Neural progenitor cell (in vitro differentiated cells): ENCODE measurements around the gene SLC44A1. TPM values are rescaled to one million over a fixed set of nuclear protein-coding genes. Genes with fewer than 3 reads are reported as not detected.

Experiments used
- DNase-seq: peaks from one replicate; pipeline ENCODE4 v3.0.0-alpha.2; 2016; ENCODE audit warnings: low spot score
- H2AFZ ChIP-seq: fragments of 200-600 bp; sonication (generic); replicated peaks from 2 replicates; pipeline ENCODE4 v1.6.1; 2016; ENCODE audit warnings: antibody characterized with exemption
- H3F3A ChIP-seq: fragments of 200-600 bp; sonication (generic); 2 replicates; pipeline ENCODE4 v1.6.1; 2016; ENCODE audit warnings: antibody characterized with exemption, low read depth
- H3K27ac ChIP-seq: fragments of 200-600 bp; sonication (generic); 2 replicates; pipeline ENCODE4 v1.5.1; 2016; ENCODE audit warnings: mild to moderate bottlenecking
- H3K27me3 ChIP-seq: fragments of 200-600 bp; sonication (generic); 2 replicates; pipeline ENCODE4 v1.6.1; 2016; ENCODE audit warnings: mild to moderate bottlenecking, moderate library complexity
- H3K36me3 ChIP-seq: fragments of 200-600 bp; sonication (generic); 2 replicates; pipeline ENCODE4 v1.5.1; 2016
- H3K4me1 ChIP-seq: fragments of 200-600 bp; sonication (generic); 2 replicates; pipeline ENCODE4 v1.6.1; 2016; ENCODE audit warnings: mixed run types
- H3K4me2 ChIP-seq: fragments of 200-600 bp; sonication (generic); 2 replicates; pipeline ENCODE4 v1.6.1; 2016
- H3K4me3 ChIP-seq: fragments of 200-600 bp; sonication (generic); 2 replicates; pipeline ENCODE4 v1.5.1; 2016
- H3K79me2 ChIP-seq: fragments of 200-600 bp; sonication (generic); 2 replicates; pipeline ENCODE4 v1.6.1; 2016; ENCODE audit warnings: low read depth
- H3K9ac ChIP-seq: fragments of 200-600 bp; sonication (generic); 2 replicates; pipeline ENCODE4 v1.6.1; 2016
- H3K9me3 ChIP-seq: fragments of 200-600 bp; sonication (generic); 2 replicates; pipeline ENCODE4 v1.5.1; 2016; ENCODE audit warnings: low read depth
- H4K20me1 ChIP-seq: fragments of 200-600 bp; sonication (generic); 2 replicates; pipeline ENCODE4 v1.6.1; 2016; ENCODE audit warnings: low read depth
- H3K27ac Mint-ChIP-seq: 3 replicates; pipeline ENCODE4 v1.8.0; 2021; ENCODE audit warnings: mixed read lengths
- H3K27me3 Mint-ChIP-seq: 2 replicates; pipeline ENCODE4 v1.8.0; 2022; ENCODE audit warnings: low read depth, mild to moderate bottlenecking, inconsistent platforms, moderate library complexity, mixed read lengths; ENCODE audit not compliant: insufficient read depth
- H3K36me3 Mint-ChIP-seq: 3 replicates; pipeline ENCODE4 v1.8.0; 2021; ENCODE audit warnings: mixed read lengths
- H3K4me1 Mint-ChIP-seq: 3 replicates; pipeline ENCODE4 v1.8.0; 2021; ENCODE audit warnings: mixed read lengths
- H3K4me3 Mint-ChIP-seq: 3 replicates; pipeline ENCODE4 v1.8.0; 2021; ENCODE audit warnings: mild to moderate bottlenecking, moderate library complexity, mixed read lengths
- H3K9me3 Mint-ChIP-seq: 3 replicates; pipeline ENCODE4 v1.8.0; 2020; ENCODE audit warnings: mixed read lengths
- EZH2 ChIP-seq: fragments of 200-600 bp; sonication (generic); IDR thresholded peaks from 2 replicates; pipeline ENCODE4 v1.6.1; 2017; ENCODE audit warnings: antibody characterized with exemption, mild to moderate bottlenecking, moderate library complexity
- EZH2phosphoT487 ChIP-seq: fragments of 200-600 bp; sonication (generic); IDR thresholded peaks from 2 replicates; pipeline ENCODE4 v1.6.1; 2017; ENCODE audit warnings: antibody characterized with exemption
- total RNA-seq: library from RNA; depleted of rRNA; stranded (reverse); fragments of >200 nt; gene quantifications from 2 replicates; pipeline ENCODE4 v1.2.3, GENCODE V29; 2015; ENCODE audit warnings: low replicate concordance
- TF ChIP-seq, protein P1 (sequence below): fragments of 200-600 bp; sonication (generic); IDR thresholded peaks from 2 replicates; pipeline ENCODE4 v1.5.1; 2017; ENCODE audit warnings: antibody characterized with exemption, mild to moderate bottlenecking

The SLC44A1 gene
- total RNA-seq, 1 donor from 2014 or later = 41.4 TPM

- Mint-ChIP-seq H3K9me3 (peaks cover 2% of the 10 kb centered on the region), H3K36me3 (no peaks in the 10 kb centered on the region), H3K4me3 (no peak overlapping the region), H3K27me3 (no peaks in the 10 kb centered on the region), H3K27ac (no peak overlapping the region), H3K4me1 (no peaks in the 10 kb centered on the region)
- Histone ChIP-seq H3K9ac (no peak overlapping the region), H3K9me3 (no peaks in the 10 kb centered on the region), H3F3A (no peaks in the 10 kb centered on the region), H3K4me1 (no peaks in the 10 kb centered on the region), H2AFZ (no peak overlapping the region), H3K4me3 (no peak overlapping the region), H3K36me3 (no peaks in the 10 kb centered on the region), H3K27ac (no peak overlapping the region), H3K4me2 (no peak overlapping the region), H4K20me1 (no peaks in the 10 kb centered on the region), H3K27me3 (no peaks in the 10 kb centered on the region), H3K79me2 (peaks cover 37% of the 10 kb centered on the region)
- no peak for DNase-seq
- TF ChIP-seq EZH2 = no peak
- TF ChIP-seq EZH2phosphoT487 = no peak
- TF ChIP-seq, protein P1, sequence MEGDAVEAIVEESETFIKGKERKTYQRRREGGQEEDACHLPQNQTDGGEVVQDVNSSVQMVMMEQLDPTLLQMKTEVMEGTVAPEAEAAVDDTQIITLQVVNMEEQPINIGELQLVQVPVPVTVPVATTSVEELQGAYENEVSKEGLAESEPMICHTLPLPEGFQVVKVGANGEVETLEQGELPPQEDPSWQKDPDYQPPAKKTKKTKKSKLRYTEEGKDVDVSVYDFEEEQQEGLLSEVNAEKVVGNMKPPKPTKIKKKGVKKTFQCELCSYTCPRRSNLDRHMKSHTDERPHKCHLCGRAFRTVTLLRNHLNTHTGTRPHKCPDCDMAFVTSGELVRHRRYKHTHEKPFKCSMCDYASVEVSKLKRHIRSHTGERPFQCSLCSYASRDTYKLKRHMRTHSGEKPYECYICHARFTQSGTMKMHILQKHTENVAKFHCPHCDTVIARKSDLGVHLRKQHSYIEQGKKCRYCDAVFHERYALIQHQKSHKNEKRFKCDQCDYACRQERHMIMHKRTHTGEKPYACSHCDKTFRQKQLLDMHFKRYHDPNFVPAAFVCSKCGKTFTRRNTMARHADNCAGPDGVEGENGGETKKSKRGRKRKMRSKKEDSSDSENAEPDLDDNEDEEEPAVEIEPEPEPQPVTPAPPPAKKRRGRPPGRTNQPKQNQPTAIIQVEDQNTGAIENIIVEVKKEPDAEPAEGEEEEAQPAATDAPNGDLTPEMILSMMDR = no peak
Measured at GRCh38 chr9:105280691-105281090, 36.2 kb downstream of the SLC44A1 start.

GRCh38 chr9:105281272-105281671, 36.8 kb downstream of the SLC44A1 start:
- Histone ChIP-seq H3K79me2 (peaks cover 37% of the 10 kb centered on the region), H3K9ac (no peak overlapping the region), H3K4me3 (no peak overlapping the region), H3K9me3 (no peaks in the 10 kb centered on the region), H3K4me2 (no peak overlapping the region), H3F3A (no peaks in the 10 kb centered on the region), H3K4me1 (no peaks in the 10 kb centered on the region), H4K20me1 (no peaks in the 10 kb centered on the region), H3K36me3 (no peaks in the 10 kb centered on the region), H3K27ac (no peak overlapping the region), H2AFZ (no peak overlapping the region), H3K27me3 (no peaks in the 10 kb centered on the region)
- Mint-ChIP-seq H3K4me1 (no peaks in the 10 kb centered on the region), H3K27me3 (no peaks in the 10 kb centered on the region), H3K9me3 (peaks cover 2% of the 10 kb centered on the region), H3K27ac (no peak overlapping the region), H3K36me3 (no peaks in the 10 kb centered on the region), H3K4me3 (no peak overlapping the region)
- no peak for DNase-seq
- TF ChIP-seq EZH2 (no peak), EZH2phosphoT487 (no peak)
- TF ChIP-seq, protein P1 = no peak

- H3K4me3 ChIP-seq = no peak overlapping the region
- H3K79me2 ChIP-seq = peaks cover 37% of the 10 kb centered on the region
- no peaks in the 10 kb centered on the region for H3K4me1 Mint-ChIP-seq
- DNase-seq = no peak
- no peaks in the 10 kb centered on the region for H3K27me3 Mint-ChIP-seq
- H3K4me1 ChIP-seq = no peaks in the 10 kb centered on the region
- H3K9ac ChIP-seq = no peak overlapping the region
- no peaks in the 10 kb centered on the region for H3K36me3 Mint-ChIP-seq
- no peak overlapping the region for H3K4me3 Mint-ChIP-seq
- H3F3A ChIP-seq = no peaks in the 10 kb centered on the region
- no peak overlapping the region for H2AFZ ChIP-seq
- no peaks in the 10 kb centered on the region for H3K27me3 ChIP-seq
- no peak overlapping the region for H3K4me2 ChIP-seq
- no peak overlapping the region for H3K27ac Mint-ChIP-seq
- no peaks in the 10 kb centered on the region for H3K9me3 ChIP-seq
- H3K27ac ChIP-seq = no peak overlapping the region
- H4K20me1 ChIP-seq = no peaks in the 10 kb centered on the region
- TF ChIP-seq, protein P1 = no peak
- TF ChIP-seq EZH2phosphoT487 (no peak), EZH2 (no peak)
- H3K9me3 Mint-ChIP-seq = peaks cover 2% of the 10 kb centered on the region
- H3K36me3 ChIP-seq = no peaks in the 10 kb centered on the region
Measured at GRCh38 chr9:105281926-105282325, 37.5 kb downstream of the SLC44A1 start.
